Ectodermal cell (in vitro differentiated cells): ENCODE measurements around the gene ORMDL3.
"Not testable (repeated sequence)": the region's sequence is repeated elsewhere in the genome, so short reads cannot be mapped to it uniquely, and the experiment has no call there.

Experiments used
- H3K27ac ChIP-seq: 2 replicates; pipeline ENCODE4 v1.7.0; 2013; ENCODE audit warnings: mild to moderate bottlenecking, low read depth, low read length; ENCODE audit not compliant: insufficient read depth, poor library complexity, severe bottlenecking
- H3K27me3 ChIP-seq: 2 replicates; pipeline ENCODE4 v1.7.0; 2013; ENCODE audit warnings: mild to moderate bottlenecking, low read length; ENCODE audit not compliant: insufficient read depth, control insufficient read depth, poor library complexity, severe bottlenecking
- H3K36me3 ChIP-seq: one replicate; pipeline ENCODE4 v1.7.0; 2013; ENCODE audit warnings: low read length; ENCODE audit not compliant: control insufficient read depth, insufficient read depth
- H3K4me1 ChIP-seq: one replicate; pipeline ENCODE4 v1.7.0; 2013; ENCODE audit warnings: low read length; ENCODE audit not compliant: control insufficient read depth, insufficient read depth
- H3K4me3 ChIP-seq: 2 replicates; pipeline ENCODE4 v1.7.0; 2013; ENCODE audit warnings: low read depth, low read length, control low read depth; ENCODE audit not compliant: insufficient read depth
- H3K9me3 ChIP-seq: 2 replicates; pipeline ENCODE4 v1.7.0; 2013; ENCODE audit warnings: mild to moderate bottlenecking, low read length, moderate library complexity; ENCODE audit not compliant: control insufficient read depth
- WGBS, 2 experiments: methylation state at CpG; one replicate each; pipeline ENCODE4 v1.1.7; 2013; ENCODE audit warnings: missing lambda C conversion rate in 2 of 2; 5-methylcytosine and 5-hydroxymethylcytosine counted together

The ORMDL3 gene

DNA sequence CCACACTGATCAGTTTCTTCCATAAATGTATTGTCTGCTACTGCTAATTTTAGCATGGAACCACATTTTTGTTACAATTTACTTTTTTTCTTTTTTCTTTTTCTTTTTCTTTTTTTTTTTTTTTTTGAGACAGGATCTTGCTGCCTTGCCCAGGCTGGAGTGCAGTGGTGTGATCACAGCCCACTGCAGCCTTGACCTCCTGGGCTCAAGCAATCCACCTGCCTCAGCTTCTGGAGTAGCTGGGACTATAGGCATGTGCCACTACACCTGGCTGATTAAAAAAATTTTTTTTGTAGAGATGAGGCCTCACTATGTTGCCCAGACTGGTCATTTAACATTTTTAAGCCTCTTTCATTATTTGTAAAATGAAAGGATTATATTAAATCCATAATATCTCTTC, 40.3 kb downstream of the ORMDL3 start:
- no peaks in the 10 kb centered on the region for H3K27me3 ChIP-seq
- H3K27ac ChIP-seq: no peak overlapping the region
- H3K36me3 ChIP-seq: no peaks in the 10 kb centered on the region
- H3K4me1 ChIP-seq: no peaks in the 10 kb centered on the region
- no peaks in the 10 kb centered on the region for H3K9me3 ChIP-seq
- H3K4me3 ChIP-seq: no peak overlapping the region

DNA sequence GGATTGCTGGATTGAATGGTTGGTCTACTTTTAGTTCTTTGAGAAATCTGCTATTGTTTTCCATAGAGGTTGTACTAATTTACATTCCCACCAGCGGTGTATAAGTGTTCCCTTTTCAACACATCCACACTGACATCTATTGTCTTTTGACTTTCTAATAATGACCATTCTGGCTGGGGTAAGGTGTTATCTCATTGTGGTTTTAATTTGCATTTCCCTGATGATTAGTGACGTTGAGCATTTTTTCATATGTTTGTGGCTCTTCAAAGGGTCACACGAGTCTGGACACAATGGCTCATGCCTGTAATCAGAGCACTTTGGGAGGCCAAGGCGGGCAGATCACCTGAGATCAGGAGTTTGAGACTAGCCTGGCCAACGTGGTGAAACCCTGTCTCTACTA, 41.3 kb downstream of the ORMDL3 start:
- H3K9me3 ChIP-seq, H3K4me3 ChIP-seq, H3K27ac ChIP-seq, H3K27me3 ChIP-seq, H3K36me3 ChIP-seq, H3K4me1 ChIP-seq: not testable (repeated sequence)
- 79 to 86% methylated on average over 4 to 5 of the region's 5 CpGs for WGBS, 2 experiments

GRCh38 chr17:39872751-39873150, 54.6 kb downstream of the ORMDL3 start:
- no peaks in the 10 kb centered on the region for H3K27me3 ChIP-seq
- no peak overlapping the region for H3K4me3 ChIP-seq
- no peaks in the 10 kb centered on the region for H3K9me3 ChIP-seq
- H3K27ac ChIP-seq: no peak overlapping the region
- H3K4me1 ChIP-seq: no peaks in the 10 kb centered on the region
- no peaks in the 10 kb centered on the region for H3K36me3 ChIP-seq
- 100% methylated on average over 2 of the region's 2 CpGs; no CpG with 5 or more reads in 1 of the 2 experiments for WGBS, 2 experiments

DNA sequence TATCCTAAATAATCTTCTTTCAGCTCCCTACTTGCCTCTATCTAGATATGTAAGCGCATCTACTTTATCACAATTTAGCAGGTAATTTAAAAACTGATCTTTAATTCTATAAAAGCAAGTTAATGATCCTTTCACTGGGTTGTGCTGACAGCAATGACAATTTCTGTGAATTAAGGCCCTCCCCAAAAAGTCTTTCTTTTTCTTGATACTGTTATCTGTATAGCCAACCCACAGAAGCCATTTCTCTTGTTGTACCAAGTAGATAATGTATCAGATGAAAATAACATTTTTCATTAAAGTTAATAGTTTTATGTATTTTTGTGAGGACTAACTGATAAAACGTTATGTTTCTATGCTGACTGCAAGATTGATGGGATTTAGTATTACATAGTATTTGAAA, 55.6 kb downstream of the ORMDL3 start:
- H3K9me3 ChIP-seq: no peaks in the 10 kb centered on the region
- no peaks in the 10 kb centered on the region for H3K4me1 ChIP-seq
- no peak overlapping the region for H3K4me3 ChIP-seq
- no peak overlapping the region for H3K27ac ChIP-seq
- no peaks in the 10 kb centered on the region for H3K36me3 ChIP-seq
- H3K27me3 ChIP-seq: peaks cover 4% of the 10 kb centered on the region
- WGBS, 2 experiments: 90 to 92% methylated on average over 2 of the region's 2 CpGs
